HepG2 (cell line): ENCODE results near the gene C1orf21. TPM values are rescaled to one million over a fixed set of nuclear protein-coding genes. Genes with fewer than 3 reads are reported as not detected.

Source experiments
- ATAC-seq: fragments of 200-7000 bp; cut with Tn5 transposase; 3 replicates; pipeline ENCODE4 v1.9.1; 2020; ENCODE audit warnings: mild to moderate bottlenecking, moderate library complexity
- BruUV-seq: library from RNA; stranded (reverse); fragments of 400-500 nt; replicated peaks from 2 replicates; lab custom pipeline; 2021; lab: Mats Ljungman, UMichigan
- CTCF ChIA-PET: fragments of 300-600 bp; formaldehyde crosslinking; extraction: SDS; loops from one replicate; lab custom pipeline; 2021; ENCODE audit warnings: low total read pairs, inconsistent platforms, low intra/inter-chr PET ratio; lab: Yijun Ruan, JAX
- POLR2A ChIA-PET: fragments of 350-600 bp; sonication (Branson Sonifier 250); formaldehyde crosslinking; loops from one replicate; lab custom pipeline; 2020; ENCODE audit warnings: antibody characterized with exemption, inconsistent platforms; lab: Yijun Ruan, JAX
- DNase-seq: peaks from one replicate; pipeline ENCODE4 v3.0.0-alpha.2; 2015; ENCODE audit warnings: low spot score
- FAIRE-seq: peaks from 3 replicates; lab custom pipeline; 2011; peaks lifted over from hg19 to GRCh38; lab: Jason Lieb, UNC
- H2AFZ ChIP-seq: one replicate; pipeline ENCODE4 v1.6.1; 2011; ENCODE audit warnings: low read length, inconsistent platforms
- H3K27ac ChIP-seq: fragments of 300-600 bp; 3 replicates; pipeline ENCODE4 v1.8.0; 2011; ENCODE audit warnings: mixed run types, mild to moderate bottlenecking, mixed read lengths, low read length, inconsistent platforms; ENCODE audit not compliant: insufficient read depth; ENCODE audit errors: extremely low read length
- H3K27me3 ChIP-seq, 2 experiments: fragments of 200-600 bp in 1 of 2; 2 replicates in 1 of 2; 3 replicates in 1 of 2; pipeline versions ENCODE4 v1.6.0 to v1.8.0; 2011; ENCODE audit warnings: low read length in 2 of 2, mild to moderate bottlenecking in 2 of 2, moderate library complexity in 2 of 2, inconsistent platforms in 1 of 2; ENCODE audit not compliant: insufficient read depth in 2 of 2, control insufficient read depth in 1 of 2
- H3K36me3 ChIP-seq, 2 experiments: fragments of 200-600 bp in 1 of 2; replicated peaks in 1 of 2; 2 replicates in 1 of 2; 3 replicates in 1 of 2; pipeline versions ENCODE4 v1.5.1 to v1.8.0; 2011; ENCODE audit warnings: low read length in 2 of 2, inconsistent platforms in 1 of 2; ENCODE audit not compliant: insufficient read depth in 2 of 2, control insufficient read depth in 1 of 2
- H3K4me1 ChIP-seq: 2 replicates; pipeline ENCODE4 v1.5.1; 2012; ENCODE audit warnings: low read length, inconsistent platforms; ENCODE audit not compliant: insufficient read depth
- H3K4me2 ChIP-seq: 2 replicates; pipeline ENCODE4 v1.6.0; 2011; ENCODE audit warnings: low read depth, low read length, inconsistent platforms
- H3K4me3 ChIP-seq, 3 experiments: fragments of 200-600 bp in 1 of 3; sonication (generic), shearing (Covaris generic) in 1 of 3; replicated peaks in 1 of 3; 2 replicates each; pipeline ENCODE4 v1.5.1; 2011 to 2016; ENCODE audit warnings: low read length in 3 of 3, inconsistent platforms in 2 of 3, low read depth in 2 of 3, mild to moderate bottlenecking in 2 of 3, control low read depth in 1 of 3, mixed read lengths in 1 of 3; ENCODE audit not compliant: insufficient read depth in 1 of 3
- H3K79me2 ChIP-seq: one replicate; pipeline ENCODE4 v1.6.1; 2011; ENCODE audit warnings: low read length, inconsistent platforms; ENCODE audit not compliant: insufficient read depth
- H3K9ac ChIP-seq: 2 replicates; pipeline ENCODE4 v1.6.0; 2011; ENCODE audit warnings: mild to moderate bottlenecking, low read depth, low read length, inconsistent platforms; ENCODE audit not compliant: insufficient read depth
- H3K9me3 ChIP-seq: 2 replicates; pipeline ENCODE4 v1.5.1; 2012; ENCODE audit warnings: mild to moderate bottlenecking, low read length
- H4K20me1 ChIP-seq: 2 replicates; pipeline ENCODE4 v1.6.0; 2011; ENCODE audit warnings: inconsistent platforms, mild to moderate bottlenecking, low read length, moderate library complexity; ENCODE audit not compliant: insufficient read depth
- ARID2 ChIP-seq: sonication (generic); formaldehyde crosslinking; IDR thresholded peaks from 2 replicates; pipeline ENCODE4 v1.8.1; 2022; ENCODE audit warnings: mild to moderate bottlenecking, missing genetic modification reagents, borderline replicate concordance
- ELF4 ChIP-seq: sonication (generic); formaldehyde crosslinking; IDR thresholded peaks from 2 replicates; pipeline ENCODE4 v1.5.0; 2020; ENCODE audit warnings: missing genetic modification reagents, mild to moderate bottlenecking, moderate library complexity, borderline replicate concordance
- FOXJ3 ChIP-seq: sonication (generic); formaldehyde crosslinking; IDR thresholded peaks from 2 replicates; pipeline ENCODE4 v1.4.0; 2020; ENCODE audit warnings: missing genetic modification reagents, mild to moderate bottlenecking, borderline replicate concordance
- MZF1 ChIP-seq: sonication (generic); formaldehyde crosslinking; IDR thresholded peaks from 2 replicates; pipeline ENCODE4 v1.8.1; 2023; ENCODE audit warnings: mild to moderate bottlenecking, missing genetic modification reagents, borderline replicate concordance
- SAP130 ChIP-seq: IDR thresholded peaks from 2 replicates; pipeline ENCODE4 v1.6.1; 2016; ENCODE audit warnings: low read depth
- SMAD9 ChIP-seq: sonication (generic); formaldehyde crosslinking; IDR thresholded peaks from 2 replicates; pipeline ENCODE4 v1.5.1; 2020; ENCODE audit warnings: mild to moderate bottlenecking, missing genetic modification reagents
- SP4 ChIP-seq: sonication (generic); formaldehyde crosslinking; IDR thresholded peaks from 2 replicates; pipeline ENCODE4 v1.8.1; 2023; ENCODE audit warnings: mild to moderate bottlenecking, missing genetic modification reagents
- TOE1 ChIP-seq: sonication (generic); formaldehyde crosslinking; IDR thresholded peaks from 2 replicates; pipeline ENCODE4 v1.4.0; 2020; ENCODE audit warnings: mild to moderate bottlenecking, missing genetic modification reagents
- U2AF2 ChIP-seq: fragments of 200-400 bp; formaldehyde crosslinking; IDR thresholded peaks from 2 replicates; pipeline ENCODE4 v1.6.1; 2017; ENCODE audit warnings: low read depth, mild to moderate bottlenecking, low read length
- ZNF12 ChIP-seq: sonication (generic); formaldehyde crosslinking; IDR thresholded peaks from 2 replicates; pipeline ENCODE4 v1.5.0; 2020; ENCODE audit warnings: missing genetic modification reagents
- ZNF205 ChIP-seq: IDR thresholded peaks from 2 replicates; pipeline ENCODE4 v1.6.1; 2018; ENCODE audit warnings: missing biosample characterization, missing genetic modification reagents
- ZNF296 ChIP-seq: sonication (generic); formaldehyde crosslinking; conservative IDR thresholded peaks from 2 replicates; pipeline ENCODE4 v1.5.0; 2020; ENCODE audit warnings: mild to moderate bottlenecking, missing genetic modification reagents
- ZNF3 ChIP-seq: IDR thresholded peaks from 2 replicates; pipeline ENCODE4 v1.7.0; 2017; ENCODE audit warnings: inconsistent platforms
- WGBS: methylation state at CpG from one replicate; pipeline ENCODE4 v1.1.6; 2017; ENCODE audit warnings: low lambda C conversion rate; 5-methylcytosine and 5-hydroxymethylcytosine counted together
- in situ Hi-C: cut with HindIII; loops from 2 replicates; pipeline ENCODE4 v1.10.0; 2017; ENCODE audit warnings: low pct_unique_long_range_greater_than_20kb; ENCODE audit not compliant: extremely low pct_ligation_motif_present
- intact Hi-C: fragments of 100-400 bp; cut with micrococcal nuclease; formaldehyde crosslinking; loops from one replicate; pipeline ENCODE4 v1.10.0; 2022; ENCODE audit not compliant: unreplicated experiment
- polyA plus RNA-seq, 8 experiments: library from polyadenylated mRNA; depleted of rRNA in 3 of 8; stranded (reverse) in 7 of 8; unstranded in 1 of 8; fragments of >200 nt; fragmentation: Illumina TruSeq in 4 of 8; extraction: Trizol in 4 of 8; gene quantifications; 2 replicates each; pipeline versions ENCODE4 v1.2.1 to v1.2.3, GENCODE V29; 2011 to 2016; ENCODE audit warnings: low read depth in 4 of 8, missing spikeins in 1 of 8, mixed read lengths in 1 of 8; ENCODE audit not compliant: insufficient read depth in 1 of 8
- total RNA-seq, 5 experiments: library from RNA; depleted of rRNA; stranded (reverse); fragments of >200 nt; fragmentation: Illumina TruSeq; extraction: Trizol; gene quantifications; 2 replicates each; pipeline ENCODE4 v1.2.3, GENCODE V29; 2016; ENCODE audit warnings: low read depth in 1 of 5
- TF ChIP-seq, protein P1 (sequence below): sonication (generic); formaldehyde crosslinking; conservative IDR thresholded peaks from 2 replicates; pipeline ENCODE4 v1.5.0; 2020; ENCODE audit warnings: missing genetic modification reagents
- TF ChIP-seq, protein P2 (sequence below): IDR thresholded peaks from 2 replicates; pipeline ENCODE4 v1.6.1; 2016; ENCODE audit warnings: missing genetic modification reagents, missing compliant biosample characterization
- TF ChIP-seq, protein P3 (sequence below): sonication (generic); formaldehyde crosslinking; IDR thresholded peaks from 2 replicates; pipeline ENCODE4 v1.4.0; 2020; ENCODE audit warnings: missing genetic modification reagents
- TF ChIP-seq, protein P4 (sequence below): fragments of 450-650 bp; IDR thresholded peaks from 2 replicates; pipeline ENCODE4 v1.6.1; 2017; ENCODE audit warnings: mild to moderate bottlenecking

C1orf21 gene
- total and polyA plus RNA-seq, 2 of the 13 experiments (the other 11 are each of a cell fraction or from before 2014, with no cell fraction given), result not detected

DNA sequence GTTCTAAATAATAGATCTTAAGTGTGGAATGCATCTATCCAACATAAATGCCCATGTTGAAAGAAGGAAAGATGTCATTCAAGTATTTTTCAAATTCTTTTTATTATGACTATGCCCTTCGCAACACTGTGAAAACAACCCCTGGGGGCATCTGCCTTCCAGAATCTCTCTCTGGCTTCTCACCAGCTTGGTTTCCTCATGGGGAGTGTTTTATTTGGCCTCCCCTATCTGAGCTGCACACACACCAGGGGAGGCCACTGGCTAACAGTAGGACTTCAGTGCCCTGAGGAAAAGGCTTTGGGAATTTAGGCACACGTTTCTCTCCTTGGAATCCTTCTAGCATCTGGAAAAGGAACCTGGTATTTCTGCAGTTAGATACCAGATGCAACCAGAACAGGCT lies 237.2 kb downstream of the C1orf21 start:
- H2AFZ ChIP-seq, result no peak overlapping the region
- ATAC-seq, result no peak
- FAIRE-seq, result no peak
- no peak for DNase-seq
- peaks cover 1 to 38% of the 10 kb centered on the region in 2 experiments; a peak in 4 of 5 replicates for H3K27me3 ChIP-seq
- H3K4me3 ChIP-seq, result no peak overlapping the region
- H3K27ac ChIP-seq, result no peak overlapping the region
- in situ Hi-C loops, result no loop called here
- H3K79me2 ChIP-seq, result no peaks in the 10 kb centered on the region
- no TSS peak for BruUV-seq
- H3K9me3 ChIP-seq, result no peaks in the 10 kb centered on the region
- ChIA-PET CTCF (no interaction called here), POLR2A (no interaction called here)
- no peak overlapping the region for H3K4me2 ChIP-seq
- no peaks in the 10 kb centered on the region for H3K4me1 ChIP-seq
- intact Hi-C loops, result no loop called here
- no peaks in the 10 kb centered on the region for H4K20me1 ChIP-seq
- no peak overlapping the region for H3K9ac ChIP-seq
- H3K36me3 ChIP-seq, result no peaks in the 10 kb centered on the region
- WGBS, result 50% methylated on average over 2 of the region's 2 CpGs
- TF ChIP-seq SMAD9 (CRISPR knock-in tag) (no peak), ZNF12 (CRISPR knock-in tag) (no peak), FOXJ3 (CRISPR knock-in tag) (no peak), U2AF2 (no peak), SAP130 (CRISPR knock-in tag) (no peak), TOE1 (no peak), SP4 (CRISPR knock-in tag) (no peak), MZF1 (CRISPR knock-in tag) (no peak), ELF4 (no peak), ARID2 (no peak), ZNF205 (CRISPR knock-in tag) (no peak), ZNF296 (CRISPR knock-in tag) (no peak), ZNF3 (CRISPR knock-in tag) (no peak)
- TF ChIP-seq, protein P1, sequence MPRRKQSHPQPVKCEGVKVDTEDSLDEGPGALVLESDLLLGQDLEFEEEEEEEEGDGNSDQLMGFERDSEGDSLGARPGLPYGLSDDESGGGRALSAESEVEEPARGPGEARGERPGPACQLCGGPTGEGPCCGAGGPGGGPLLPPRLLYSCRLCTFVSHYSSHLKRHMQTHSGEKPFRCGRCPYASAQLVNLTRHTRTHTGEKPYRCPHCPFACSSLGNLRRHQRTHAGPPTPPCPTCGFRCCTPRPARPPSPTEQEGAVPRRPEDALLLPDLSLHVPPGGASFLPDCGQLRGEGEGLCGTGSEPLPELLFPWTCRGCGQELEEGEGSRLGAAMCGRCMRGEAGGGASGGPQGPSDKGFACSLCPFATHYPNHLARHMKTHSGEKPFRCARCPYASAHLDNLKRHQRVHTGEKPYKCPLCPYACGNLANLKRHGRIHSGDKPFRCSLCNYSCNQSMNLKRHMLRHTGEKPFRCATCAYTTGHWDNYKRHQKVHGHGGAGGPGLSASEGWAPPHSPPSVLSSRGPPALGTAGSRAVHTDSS (CRISPR knock-in tag), result no peak
- TF ChIP-seq, protein P2, sequence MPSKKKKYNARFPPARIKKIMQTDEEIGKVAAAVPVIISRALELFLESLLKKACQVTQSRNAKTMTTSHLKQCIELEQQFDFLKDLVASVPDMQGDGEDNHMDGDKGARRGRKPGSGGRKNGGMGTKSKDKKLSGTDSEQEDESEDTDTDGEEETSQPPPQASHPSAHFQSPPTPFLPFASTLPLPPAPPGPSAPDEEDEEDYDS (CRISPR knock-in tag), result no peak
- TF ChIP-seq, protein P3, sequence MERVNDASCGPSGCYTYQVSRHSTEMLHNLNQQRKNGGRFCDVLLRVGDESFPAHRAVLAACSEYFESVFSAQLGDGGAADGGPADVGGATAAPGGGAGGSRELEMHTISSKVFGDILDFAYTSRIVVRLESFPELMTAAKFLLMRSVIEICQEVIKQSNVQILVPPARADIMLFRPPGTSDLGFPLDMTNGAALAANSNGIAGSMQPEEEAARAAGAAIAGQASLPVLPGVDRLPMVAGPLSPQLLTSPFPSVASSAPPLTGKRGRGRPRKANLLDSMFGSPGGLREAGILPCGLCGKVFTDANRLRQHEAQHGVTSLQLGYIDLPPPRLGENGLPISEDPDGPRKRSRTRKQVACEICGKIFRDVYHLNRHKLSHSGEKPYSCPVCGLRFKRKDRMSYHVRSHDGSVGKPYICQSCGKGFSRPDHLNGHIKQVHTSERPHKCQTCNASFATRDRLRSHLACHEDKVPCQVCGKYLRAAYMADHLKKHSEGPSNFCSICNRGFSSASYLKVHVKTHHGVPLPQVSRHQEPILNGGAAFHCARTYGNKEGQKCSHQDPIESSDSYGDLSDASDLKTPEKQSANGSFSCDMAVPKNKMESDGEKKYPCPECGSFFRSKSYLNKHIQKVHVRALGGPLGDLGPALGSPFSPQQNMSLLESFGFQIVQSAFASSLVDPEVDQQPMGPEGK (CRISPR knock-in tag), result no peak
- TF ChIP-seq, protein P4, sequence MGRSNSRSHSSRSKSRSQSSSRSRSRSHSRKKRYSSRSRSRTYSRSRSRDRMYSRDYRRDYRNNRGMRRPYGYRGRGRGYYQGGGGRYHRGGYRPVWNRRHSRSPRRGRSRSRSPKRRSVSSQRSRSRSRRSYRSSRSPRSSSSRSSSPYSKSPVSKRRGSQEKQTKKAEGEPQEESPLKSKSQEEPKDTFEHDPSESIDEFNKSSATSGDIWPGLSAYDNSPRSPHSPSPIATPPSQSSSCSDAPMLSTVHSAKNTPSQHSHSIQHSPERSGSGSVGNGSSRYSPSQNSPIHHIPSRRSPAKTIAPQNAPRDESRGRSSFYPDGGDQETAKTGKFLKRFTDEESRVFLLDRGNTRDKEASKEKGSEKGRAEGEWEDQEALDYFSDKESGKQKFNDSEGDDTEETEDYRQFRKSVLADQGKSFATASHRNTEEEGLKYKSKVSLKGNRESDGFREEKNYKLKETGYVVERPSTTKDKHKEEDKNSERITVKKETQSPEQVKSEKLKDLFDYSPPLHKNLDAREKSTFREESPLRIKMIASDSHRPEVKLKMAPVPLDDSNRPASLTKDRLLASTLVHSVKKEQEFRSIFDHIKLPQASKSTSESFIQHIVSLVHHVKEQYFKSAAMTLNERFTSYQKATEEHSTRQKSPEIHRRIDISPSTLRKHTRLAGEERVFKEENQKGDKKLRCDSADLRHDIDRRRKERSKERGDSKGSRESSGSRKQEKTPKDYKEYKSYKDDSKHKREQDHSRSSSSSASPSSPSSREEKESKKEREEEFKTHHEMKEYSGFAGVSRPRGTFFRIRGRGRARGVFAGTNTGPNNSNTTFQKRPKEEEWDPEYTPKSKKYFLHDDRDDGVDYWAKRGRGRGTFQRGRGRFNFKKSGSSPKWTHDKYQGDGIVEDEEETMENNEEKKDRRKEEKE, result no peak
- TF ChIP-seq, all 625 proteins: peak for 0
